ENCODE measurements around the gene STX2.

Gene STX2

GRCh38 chr12:130831246-130831645 is 7.8 kb downstream of the STX2 start:
- H3K36me3 ChIP-seq = no peaks in the 10 kb centered on the region
- H3K27ac ChIP-seq = no peak overlapping the region
- no peak overlapping the region for H3K4me3 ChIP-seq (ENCODE audit: low read depth in 1 of 2, low read length in 1 of 2)
- no peak for TF ChIP-seq CTCF (IDR thresholded peaks at IDR 0.05)
- no peaks in the 10 kb centered on the region for H3K9me3 ChIP-seq
- H3K4me1 ChIP-seq (ENCODE audit: control insufficient read depth in 1 of 2, insufficient read depth in 1 of 2, low read depth in 1 of 2, low read length in 1 of 2) = no peaks in the 10 kb centered on the region
- peaks cover 25% of the 10 kb centered on the region for H3K27me3 ChIP-seq

- no peaks in the 10 kb centered on the region for H3K9me3 ChIP-seq
- H3K4me3 ChIP-seq (ENCODE audit: low read depth in 1 of 2, low read length in 1 of 2) = no peak overlapping the region
- no peak overlapping the region for H3K27ac ChIP-seq
- no peaks in the 10 kb centered on the region for H3K36me3 ChIP-seq
- TF ChIP-seq CTCF (IDR thresholded peaks at IDR 0.05) = no peak
- no peaks in the 10 kb centered on the region for H3K4me1 ChIP-seq (ENCODE audit: control insufficient read depth in 1 of 2, insufficient read depth in 1 of 2, low read depth in 1 of 2, low read length in 1 of 2)
- H3K27me3 ChIP-seq = peaks cover 14% of the 10 kb centered on the region
Measured at GRCh38 chr12:130830246-130830551, 8.9 kb downstream of the STX2 start.

GRCh38 chr12:130829391-130830245 is 9.4 kb downstream of the STX2 start:
- H3K4me1 ChIP-seq (ENCODE audit: control insufficient read depth in 1 of 2, insufficient read depth in 1 of 2, low read depth in 1 of 2, low read length in 1 of 2) = no peaks in the 10 kb centered on the region

GRCh38 chr12:130828895-130829294 is 10.2 kb downstream of the STX2 start:
- Histone ChIP-seq H3K27ac (no peak overlapping the region), H3K4me3 (ENCODE audit: low read depth in 1 of 2, low read length in 1 of 2) (no peak overlapping the region), H3K36me3 (no peaks in the 10 kb centered on the region), H3K4me1 (ENCODE audit: control insufficient read depth in 1 of 2, insufficient read depth in 1 of 2, low read depth in 1 of 2, low read length in 1 of 2) (no peaks in the 10 kb centered on the region), H3K9me3 (no peaks in the 10 kb centered on the region), H3K27me3 (peaks cover 4% of the 10 kb centered on the region)
- TF ChIP-seq CTCF (IDR thresholded peaks at IDR 0.05) = no peak

More at GRCh38 chr12:130829391-130830245, 9.4 kb downstream of the STX2 start:
- Histone ChIP-seq H3K9me3 (no peaks in the 10 kb centered on the region), H3K36me3 (no peaks in the 10 kb centered on the region), H3K4me3 (ENCODE audit: low read depth in 1 of 2, low read length in 1 of 2) (no peak overlapping the region), H3K27me3 (peaks cover 8% of the 10 kb centered on the region), H3K27ac (no peak overlapping the region)
- no peak for TF ChIP-seq CTCF (IDR thresholded peaks at IDR 0.05)

- no peak overlapping the region for H3K27ac ChIP-seq
- H3K36me3 ChIP-seq = no peaks in the 10 kb centered on the region
- no peaks in the 10 kb centered on the region for H3K9me3 ChIP-seq
- H3K4me3 ChIP-seq (ENCODE audit: low read depth in 1 of 2, low read length in 1 of 2) = no peak overlapping the region
- H3K27me3 ChIP-seq = no peaks in the 10 kb centered on the region
- no peaks in the 10 kb centered on the region for H3K4me1 ChIP-seq (ENCODE audit: control insufficient read depth in 1 of 2, insufficient read depth in 1 of 2, low read depth in 1 of 2, low read length in 1 of 2)
- no peak for TF ChIP-seq CTCF (IDR thresholded peaks at IDR 0.05)
Measured at GRCh38 chr12:130827432-130827831, 11.6 kb downstream of the STX2 start.

Measured in neutrophil (primary cell).